Neural cell (in vitro differentiated cells): ENCODE data around the gene ABCB8.

Source experiments
- EP300 ChIP-seq: fragments of 450-650 bp; conservative IDR thresholded peaks from 2 replicates; pipeline ENCODE4 v1.6.1; 2014; ENCODE audit warnings: antibody characterized with exemption, mild to moderate bottlenecking, moderate library complexity; ENCODE audit not compliant: poor library complexity, severe bottlenecking
- EZH2 ChIP-seq: fragments of 200-600, 300-800 bp; shearing (Covaris generic), sonication (generic); IDR thresholded peaks from 2 replicates; pipeline ENCODE4 v1.6.1; 2014; ENCODE audit warnings: antibody characterized with exemption, low read length, borderline replicate concordance, mild to moderate bottlenecking; ENCODE audit not compliant: insufficient read depth, poor library complexity, severe bottlenecking
- POLR2AphosphoS5 ChIP-seq: IDR thresholded peaks from 2 replicates; pipeline ENCODE4 v1.6.1; 2012
- RAD21 ChIP-seq: fragments of 450-650 bp; conservative IDR thresholded peaks from 2 replicates; pipeline ENCODE4 v1.6.1; 2014; ENCODE audit warnings: antibody characterized with exemption, mild to moderate bottlenecking, moderate library complexity
- TF ChIP-seq, protein P1 (sequence below): fragments of 450-650 bp; IDR thresholded peaks from 2 replicates; pipeline ENCODE4 v1.5.1; 2014; ENCODE audit warnings: antibody characterized with exemption, mild to moderate bottlenecking, moderate library complexity; ENCODE audit not compliant: poor library complexity, severe bottlenecking
- TF ChIP-seq, protein P2 (sequence below): IDR thresholded peaks from 2 replicates; pipeline ENCODE4 v1.6.1; 2012; ENCODE audit warnings: borderline replicate concordance

DNA sequence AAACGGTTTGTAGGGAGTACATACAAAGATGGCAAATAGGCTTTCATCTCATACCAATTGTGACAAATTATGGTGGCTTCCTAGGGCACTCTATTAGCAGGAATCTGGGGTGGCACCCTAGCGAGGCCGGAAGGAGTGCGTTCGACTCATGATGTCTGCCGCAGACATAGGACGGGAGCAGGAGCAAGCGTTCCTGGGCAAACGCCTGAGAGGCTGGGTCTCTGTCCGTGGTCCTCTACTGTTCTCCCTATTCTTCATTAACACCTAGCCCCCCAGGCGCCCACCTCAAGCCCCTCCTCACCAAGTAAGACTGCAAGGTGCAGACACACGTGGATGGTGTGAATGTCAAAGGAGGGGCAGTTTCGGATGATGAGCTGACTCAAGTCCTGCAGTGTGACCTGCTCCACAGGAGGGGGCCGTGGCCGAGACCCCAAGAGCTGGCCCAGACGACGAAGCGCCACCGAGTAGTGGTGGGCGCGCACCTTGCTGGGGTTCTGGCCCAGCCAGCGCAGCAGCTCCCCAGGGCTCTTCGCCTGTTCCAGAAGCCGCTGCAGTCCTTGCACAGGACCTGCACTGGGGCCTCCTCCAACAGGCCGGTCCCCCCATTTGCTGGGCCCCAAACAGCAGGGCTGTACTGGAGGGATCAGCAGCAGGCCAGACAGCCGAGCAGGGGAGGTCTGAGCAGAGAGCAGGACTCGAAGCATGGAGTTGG is 51.1 kb downstream of the ABCB8 start:
- TF ChIP-seq, protein P1, sequence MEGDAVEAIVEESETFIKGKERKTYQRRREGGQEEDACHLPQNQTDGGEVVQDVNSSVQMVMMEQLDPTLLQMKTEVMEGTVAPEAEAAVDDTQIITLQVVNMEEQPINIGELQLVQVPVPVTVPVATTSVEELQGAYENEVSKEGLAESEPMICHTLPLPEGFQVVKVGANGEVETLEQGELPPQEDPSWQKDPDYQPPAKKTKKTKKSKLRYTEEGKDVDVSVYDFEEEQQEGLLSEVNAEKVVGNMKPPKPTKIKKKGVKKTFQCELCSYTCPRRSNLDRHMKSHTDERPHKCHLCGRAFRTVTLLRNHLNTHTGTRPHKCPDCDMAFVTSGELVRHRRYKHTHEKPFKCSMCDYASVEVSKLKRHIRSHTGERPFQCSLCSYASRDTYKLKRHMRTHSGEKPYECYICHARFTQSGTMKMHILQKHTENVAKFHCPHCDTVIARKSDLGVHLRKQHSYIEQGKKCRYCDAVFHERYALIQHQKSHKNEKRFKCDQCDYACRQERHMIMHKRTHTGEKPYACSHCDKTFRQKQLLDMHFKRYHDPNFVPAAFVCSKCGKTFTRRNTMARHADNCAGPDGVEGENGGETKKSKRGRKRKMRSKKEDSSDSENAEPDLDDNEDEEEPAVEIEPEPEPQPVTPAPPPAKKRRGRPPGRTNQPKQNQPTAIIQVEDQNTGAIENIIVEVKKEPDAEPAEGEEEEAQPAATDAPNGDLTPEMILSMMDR, result no peak
- no peak for TF ChIP-seq RAD21
- TF ChIP-seq, protein P2, sequence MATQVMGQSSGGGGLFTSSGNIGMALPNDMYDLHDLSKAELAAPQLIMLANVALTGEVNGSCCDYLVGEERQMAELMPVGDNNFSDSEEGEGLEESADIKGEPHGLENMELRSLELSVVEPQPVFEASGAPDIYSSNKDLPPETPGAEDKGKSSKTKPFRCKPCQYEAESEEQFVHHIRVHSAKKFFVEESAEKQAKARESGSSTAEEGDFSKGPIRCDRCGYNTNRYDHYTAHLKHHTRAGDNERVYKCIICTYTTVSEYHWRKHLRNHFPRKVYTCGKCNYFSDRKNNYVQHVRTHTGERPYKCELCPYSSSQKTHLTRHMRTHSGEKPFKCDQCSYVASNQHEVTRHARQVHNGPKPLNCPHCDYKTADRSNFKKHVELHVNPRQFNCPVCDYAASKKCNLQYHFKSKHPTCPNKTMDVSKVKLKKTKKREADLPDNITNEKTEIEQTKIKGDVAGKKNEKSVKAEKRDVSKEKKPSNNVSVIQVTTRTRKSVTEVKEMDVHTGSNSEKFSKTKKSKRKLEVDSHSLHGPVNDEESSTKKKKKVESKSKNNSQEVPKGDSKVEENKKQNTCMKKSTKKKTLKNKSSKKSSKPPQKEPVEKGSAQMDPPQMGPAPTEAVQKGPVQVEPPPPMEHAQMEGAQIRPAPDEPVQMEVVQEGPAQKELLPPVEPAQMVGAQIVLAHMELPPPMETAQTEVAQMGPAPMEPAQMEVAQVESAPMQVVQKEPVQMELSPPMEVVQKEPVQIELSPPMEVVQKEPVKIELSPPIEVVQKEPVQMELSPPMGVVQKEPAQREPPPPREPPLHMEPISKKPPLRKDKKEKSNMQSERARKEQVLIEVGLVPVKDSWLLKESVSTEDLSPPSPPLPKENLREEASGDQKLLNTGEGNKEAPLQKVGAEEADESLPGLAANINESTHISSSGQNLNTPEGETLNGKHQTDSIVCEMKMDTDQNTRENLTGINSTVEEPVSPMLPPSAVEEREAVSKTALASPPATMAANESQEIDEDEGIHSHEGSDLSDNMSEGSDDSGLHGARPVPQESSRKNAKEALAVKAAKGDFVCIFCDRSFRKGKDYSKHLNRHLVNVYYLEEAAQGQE, result no peak
- TF ChIP-seq EP300, result no peak
- TF ChIP-seq EZH2, result no peak
- no peak for TF ChIP-seq POLR2AphosphoS5
